ENCODE measurements around the gene INTS1. TPM values are rescaled to one million over a fixed set of nuclear protein-coding genes. Genes with fewer than 3 reads are reported as not detected.

INTS1 gene
- total RNA-seq, 6 experiments from 2014 or later: 84.0 to 104 (median 89.5) TPM

GRCh38 chr7:1485156-1485555, 19.0 kb downstream of the INTS1 start:
- TF ChIP-seq CTCF (IDR thresholded peaks at IDR 0.05): no peak
- Mint-ChIP-seq H3K27me3 (ENCODE audit: insufficient read depth) (peaks cover 5% of the 10 kb centered on the region), H3K36me3 (ENCODE audit: low read depth) (peaks cover 5% of the 10 kb centered on the region; the same call in 1 of the 2 replicates), H3K4me3 (no peak overlapping the region), H3K4me1 (ENCODE audit: low read depth) (no peaks in the 10 kb centered on the region), H3K9me3 (no peaks in the 10 kb centered on the region), H3K27ac (no peak overlapping the region)
- no peak for DNase-seq

GRCh38 chr7:1484569-1484968, 19.6 kb downstream of the INTS1 start:
- no peak for DNase-seq
- H3K4me1 Mint-ChIP-seq (ENCODE audit: low read depth): no peaks in the 10 kb centered on the region
- no peak for TF ChIP-seq CTCF (IDR thresholded peaks at IDR 0.05)
- H3K36me3 Mint-ChIP-seq (ENCODE audit: low read depth): peaks cover 5% of the 10 kb centered on the region; the same call in 1 of the 2 replicates
- H3K4me3 Mint-ChIP-seq: no peak overlapping the region
- no peak overlapping the region for H3K27ac Mint-ChIP-seq
- H3K9me3 Mint-ChIP-seq: no peaks in the 10 kb centered on the region
- peaks cover 5% of the 10 kb centered on the region for H3K27me3 Mint-ChIP-seq (ENCODE audit: insufficient read depth)

GRCh38 chr7:1483536-1484505, 20.4 kb downstream of the INTS1 start:
- TF ChIP-seq CTCF (IDR thresholded peaks at IDR 0.05): no peak
- H3K4me3 Mint-ChIP-seq: no peak overlapping the region
- H3K4me1 Mint-ChIP-seq (ENCODE audit: low read depth): no peaks in the 10 kb centered on the region
- H3K27me3 Mint-ChIP-seq (ENCODE audit: insufficient read depth): peaks cover 5% of the 10 kb centered on the region
- no peaks in the 10 kb centered on the region for H3K9me3 Mint-ChIP-seq
- DNase-seq: no peak
- peaks cover 5% of the 10 kb centered on the region; the same call in 1 of the 2 replicates for H3K36me3 Mint-ChIP-seq (ENCODE audit: low read depth)
- no peak overlapping the region for H3K27ac Mint-ChIP-seq

- no peak for DNase-seq
- Mint-ChIP-seq H3K27ac (no peak overlapping the region), H3K36me3 (ENCODE audit: low read depth) (no peaks in the 10 kb centered on the region), H3K4me1 (ENCODE audit: low read depth) (no peaks in the 10 kb centered on the region), H3K27me3 (ENCODE audit: insufficient read depth) (no peaks in the 10 kb centered on the region; the same call in 1 of the 2 replicates), H3K4me3 (no peak overlapping the region), H3K9me3 (no peaks in the 10 kb centered on the region)
- no peak for TF ChIP-seq CTCF (IDR thresholded peaks at IDR 0.05)
Observed at GRCh38 chr7:1483079-1483478, 21.1 kb downstream of the INTS1 start.

- no peaks in the 10 kb centered on the region; the same call in 1 of the 2 replicates for H3K27me3 Mint-ChIP-seq (ENCODE audit: insufficient read depth)
- no peak overlapping the region for H3K4me3 Mint-ChIP-seq
- no peaks in the 10 kb centered on the region for H3K4me1 Mint-ChIP-seq (ENCODE audit: low read depth)
- no peaks in the 10 kb centered on the region for H3K36me3 Mint-ChIP-seq (ENCODE audit: low read depth)
- H3K9me3 Mint-ChIP-seq: no peaks in the 10 kb centered on the region
- no peak overlapping the region for H3K27ac Mint-ChIP-seq
- DNase-seq: no peak
- TF ChIP-seq CTCF (IDR thresholded peaks at IDR 0.05): no peak
Observed at GRCh38 chr7:1481300-1481699, 22.9 kb downstream of the INTS1 start.
